B cell (primary cell): ENCODE measurements around the gene UPK2.

Experiments used
- EZH2 ChIP-seq: IDR thresholded peaks from 2 replicates; pipeline ENCODE4 v1.6.1; 2012; ENCODE audit warnings: borderline replicate concordance, low read depth, mild to moderate bottlenecking, moderate library complexity, low read length; ENCODE audit not compliant: insufficient read depth, poor library complexity, severe bottlenecking
- TF ChIP-seq, protein P1 (sequence below): fragments of 200-600 bp; IDR thresholded peaks from one replicate; pipeline ENCODE4 v1.8.0; 2022; ENCODE audit warnings: antibody characterized with exemption, mild to moderate bottlenecking

DNA sequence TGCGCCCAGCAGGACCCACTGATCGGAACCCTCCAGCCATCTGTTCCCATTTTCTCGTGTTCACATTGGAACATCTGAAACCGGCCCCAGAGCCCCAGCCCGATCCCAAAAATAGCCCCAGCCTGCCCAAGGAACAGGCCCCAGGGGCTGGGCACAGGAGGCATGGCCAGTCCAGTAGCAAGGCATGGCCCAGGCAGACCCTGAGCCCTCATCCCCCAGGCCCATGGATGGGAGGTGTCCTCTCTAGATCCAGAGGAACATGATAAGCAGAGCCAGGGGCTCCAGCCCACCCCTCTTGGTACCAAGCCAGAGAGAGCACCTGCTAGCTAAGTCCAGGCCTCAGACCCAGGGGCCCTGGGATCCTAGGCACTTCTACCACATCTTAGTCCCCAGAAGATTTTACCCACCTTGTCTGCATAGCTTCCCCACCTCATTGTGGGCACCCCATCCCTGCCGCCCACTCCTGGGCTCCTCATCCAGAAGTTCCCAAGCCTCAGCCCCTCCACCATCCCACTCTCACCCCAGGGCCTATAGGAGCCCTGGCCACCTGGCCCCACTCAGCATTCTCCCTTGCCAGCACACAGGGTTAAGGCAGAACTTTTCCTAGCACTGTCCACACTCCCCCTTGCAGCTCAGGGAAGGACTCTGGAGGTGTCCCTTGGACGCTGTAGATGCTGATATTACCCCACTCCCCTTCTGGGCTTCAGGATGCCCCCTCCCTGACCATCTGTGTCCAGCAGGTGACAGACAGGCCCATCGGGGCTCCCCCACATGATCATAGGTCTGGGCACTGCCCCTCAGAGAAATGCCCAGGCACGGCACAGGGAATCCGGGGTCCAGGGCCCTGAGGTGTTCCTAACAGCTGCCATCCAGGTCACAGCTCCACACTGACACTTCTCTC lies 39.9 kb upstream of the UPK2 start:
- TF ChIP-seq, protein P1, sequence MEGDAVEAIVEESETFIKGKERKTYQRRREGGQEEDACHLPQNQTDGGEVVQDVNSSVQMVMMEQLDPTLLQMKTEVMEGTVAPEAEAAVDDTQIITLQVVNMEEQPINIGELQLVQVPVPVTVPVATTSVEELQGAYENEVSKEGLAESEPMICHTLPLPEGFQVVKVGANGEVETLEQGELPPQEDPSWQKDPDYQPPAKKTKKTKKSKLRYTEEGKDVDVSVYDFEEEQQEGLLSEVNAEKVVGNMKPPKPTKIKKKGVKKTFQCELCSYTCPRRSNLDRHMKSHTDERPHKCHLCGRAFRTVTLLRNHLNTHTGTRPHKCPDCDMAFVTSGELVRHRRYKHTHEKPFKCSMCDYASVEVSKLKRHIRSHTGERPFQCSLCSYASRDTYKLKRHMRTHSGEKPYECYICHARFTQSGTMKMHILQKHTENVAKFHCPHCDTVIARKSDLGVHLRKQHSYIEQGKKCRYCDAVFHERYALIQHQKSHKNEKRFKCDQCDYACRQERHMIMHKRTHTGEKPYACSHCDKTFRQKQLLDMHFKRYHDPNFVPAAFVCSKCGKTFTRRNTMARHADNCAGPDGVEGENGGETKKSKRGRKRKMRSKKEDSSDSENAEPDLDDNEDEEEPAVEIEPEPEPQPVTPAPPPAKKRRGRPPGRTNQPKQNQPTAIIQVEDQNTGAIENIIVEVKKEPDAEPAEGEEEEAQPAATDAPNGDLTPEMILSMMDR = no peak
- no peak for TF ChIP-seq EZH2
